IPS DF 4.7 (cell line): ENCODE measurements around the gene SAMD14.

Experiments
- DNase-seq: peaks from one replicate; pipeline ENCODE4 v3.0.0-alpha.2; 2013; ENCODE audit warnings: low spot score; ENCODE audit errors: extremely low read depth

The SAMD14 gene

GRCh38 chr17:50165466-50165865 is 35.5 kb upstream of the SAMD14 start:
- DNase-seq, result no peak

DNA sequence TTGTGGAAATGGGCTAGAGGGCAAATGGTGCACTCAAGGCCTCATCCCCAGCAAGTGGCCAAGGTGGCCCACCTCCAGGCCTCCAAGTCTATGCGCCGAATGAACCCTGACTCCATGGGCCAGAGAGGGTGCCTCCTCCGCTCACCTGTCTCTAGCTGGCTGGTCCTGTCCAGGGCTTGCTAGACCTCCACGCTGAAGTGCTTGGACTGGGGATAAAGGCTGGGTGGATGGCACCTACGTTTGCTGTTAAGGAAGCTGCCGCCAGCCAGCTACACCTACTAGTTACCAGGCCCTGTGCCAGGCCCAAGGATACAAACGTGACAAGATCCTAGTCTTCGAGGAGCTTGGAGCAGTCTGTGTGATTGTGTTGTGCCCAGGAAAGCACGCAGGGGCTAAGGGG is 35.1 kb upstream of the SAMD14 start:
- DNase-seq, result no peak

DNA sequence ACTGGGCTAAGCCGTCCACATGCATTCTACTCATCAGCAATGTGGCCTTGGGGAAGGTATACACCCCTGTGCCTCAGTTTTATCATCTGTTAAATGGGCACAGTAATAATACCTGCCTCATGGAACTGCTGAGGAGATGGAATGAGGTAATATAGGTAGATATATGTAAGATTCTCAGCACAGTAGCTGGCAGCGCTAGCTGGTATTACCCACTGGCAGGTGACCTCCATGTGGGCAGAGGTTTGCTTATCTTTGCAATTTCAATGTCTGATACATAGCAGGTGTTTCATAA is 34.7 kb upstream of the SAMD14 start:
- DNase-seq, result no peak

GRCh38 chr17:50163843-50164696 is 34.1 kb upstream of the SAMD14 start:
- no peak for DNase-seq

- no peak for DNase-seq
Observed at GRCh38 chr17:50162466-50163254, 32.7 kb upstream of the SAMD14 start.

GRCh38 chr17:50161911-50162288 is 31.9 kb upstream of the SAMD14 start:
- no peak for DNase-seq

- DNase-seq, result no peak
Observed at GRCh38 chr17:50161023-50161910, 31.3 kb upstream of the SAMD14 start.

- DNase-seq, result no peak
Observed at GRCh38 chr17:50157891-50158290, 27.9 kb upstream of the SAMD14 start.

DNA sequence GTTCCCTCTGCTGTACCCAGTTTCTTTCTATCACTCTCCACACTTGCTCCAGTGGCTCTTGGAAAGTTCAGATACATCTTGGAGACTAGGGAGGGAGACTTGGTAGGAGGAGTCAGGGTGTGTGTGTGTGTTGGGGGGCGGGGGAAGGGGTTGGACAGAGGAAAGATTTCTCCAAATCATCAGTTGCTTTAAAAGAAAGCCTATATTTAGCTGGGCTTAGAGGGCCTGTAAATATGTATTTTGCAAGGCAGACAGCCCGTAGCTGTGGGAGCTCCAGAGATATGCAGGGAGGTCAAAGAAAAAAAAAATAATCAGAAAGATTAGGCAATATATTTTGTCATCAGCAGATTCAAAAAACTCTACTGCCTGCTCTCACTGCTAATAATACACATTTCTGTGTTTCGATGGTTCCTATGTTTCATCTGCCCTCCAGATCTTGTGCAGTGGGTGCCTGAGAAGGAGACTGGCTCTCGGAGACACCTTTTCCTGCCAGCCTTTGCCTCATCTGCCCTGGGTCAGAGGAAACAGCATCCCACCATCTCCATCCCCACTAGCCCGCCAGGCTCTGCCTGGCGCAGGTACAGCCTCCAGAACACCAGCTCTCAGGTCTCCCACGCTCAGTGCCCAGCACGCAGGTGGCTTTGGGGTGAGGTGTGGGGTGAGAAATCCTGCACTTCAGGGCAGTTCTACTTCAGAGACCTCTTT is 25.3 kb upstream of the SAMD14 start:
- no peak for DNase-seq

GRCh38 chr17:50154604-50155003 is 24.6 kb upstream of the SAMD14 start:
- DNase-seq, result no peak

DNA sequence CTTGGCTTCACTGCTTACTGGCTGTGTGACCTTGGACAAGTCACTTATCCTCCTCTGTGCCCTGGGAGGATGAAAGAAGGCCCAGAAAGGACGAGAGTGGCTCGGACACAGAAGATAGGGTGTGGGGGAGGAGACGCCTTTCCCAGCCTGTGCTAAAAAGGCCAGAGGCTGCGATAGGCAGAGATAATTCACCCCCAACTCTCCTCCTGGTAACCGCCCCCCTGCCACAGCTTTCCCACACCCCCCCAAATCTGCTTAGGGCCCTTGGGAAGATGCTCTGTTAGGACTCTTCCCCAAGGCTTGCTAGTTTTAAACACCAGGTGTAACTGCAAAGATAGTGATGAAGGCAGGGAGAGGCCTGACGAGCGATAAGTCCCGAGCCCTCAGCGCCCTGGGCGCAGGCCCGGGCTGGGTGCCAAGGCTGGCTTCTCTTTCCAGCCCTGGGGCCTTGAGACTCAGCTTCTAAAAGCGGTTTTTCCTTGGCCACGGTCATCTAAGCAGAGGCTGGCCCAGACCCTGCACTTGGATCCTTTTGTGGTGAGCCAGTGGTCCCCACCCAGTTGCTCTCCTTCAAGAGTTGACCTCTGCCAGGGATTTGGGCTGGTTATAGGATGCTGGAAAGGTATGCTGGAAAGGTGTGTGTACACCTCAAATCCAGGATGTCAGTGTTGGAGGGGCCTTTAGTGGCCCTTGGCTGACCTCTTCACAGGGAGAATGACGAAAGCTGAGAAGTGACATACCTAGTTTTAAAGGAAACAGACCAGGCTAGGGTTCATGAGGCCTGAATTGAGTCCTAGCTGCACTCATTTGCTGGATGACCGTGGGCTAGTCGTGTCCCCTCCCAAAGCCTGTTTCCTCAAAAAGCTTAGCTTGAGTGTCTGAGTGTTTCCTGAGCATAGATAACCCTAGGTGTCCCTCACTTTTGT is 24.0 kb upstream of the SAMD14 start:
- DNase-seq, result no peak

GRCh38 chr17:50152736-50153135 is 22.8 kb upstream of the SAMD14 start:
- DNase-seq, result no peak

DNA sequence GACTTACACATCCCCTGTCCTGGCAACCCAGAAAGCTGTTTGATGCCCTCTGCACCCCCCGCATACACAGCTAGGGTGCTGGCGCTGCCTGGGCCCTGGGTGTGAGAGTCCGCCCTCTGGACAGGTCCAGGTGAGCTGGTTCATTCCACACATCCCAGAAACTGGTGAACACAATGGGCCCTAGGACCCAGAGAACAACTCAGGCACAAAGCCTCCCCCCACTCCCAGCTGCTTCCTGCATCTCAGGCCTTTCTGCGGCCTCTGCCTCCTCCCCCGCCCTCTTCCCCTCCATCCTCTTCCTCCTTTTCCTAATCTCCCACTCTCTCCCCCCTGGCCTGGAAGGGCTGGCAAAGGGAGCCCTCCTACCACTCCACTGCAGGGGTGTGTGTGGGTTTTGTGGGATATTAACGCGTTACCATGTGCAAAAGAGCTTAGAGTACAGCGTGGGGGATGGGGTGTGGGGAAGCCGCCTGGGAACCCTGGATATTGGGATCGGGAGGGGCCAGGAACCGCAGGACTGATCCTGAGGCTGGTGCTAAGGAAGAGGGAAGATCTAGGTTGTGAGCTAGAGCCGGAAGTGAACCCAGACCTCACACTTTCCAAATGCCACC is 22.1 kb upstream of the SAMD14 start:
- no peak for DNase-seq

DNA sequence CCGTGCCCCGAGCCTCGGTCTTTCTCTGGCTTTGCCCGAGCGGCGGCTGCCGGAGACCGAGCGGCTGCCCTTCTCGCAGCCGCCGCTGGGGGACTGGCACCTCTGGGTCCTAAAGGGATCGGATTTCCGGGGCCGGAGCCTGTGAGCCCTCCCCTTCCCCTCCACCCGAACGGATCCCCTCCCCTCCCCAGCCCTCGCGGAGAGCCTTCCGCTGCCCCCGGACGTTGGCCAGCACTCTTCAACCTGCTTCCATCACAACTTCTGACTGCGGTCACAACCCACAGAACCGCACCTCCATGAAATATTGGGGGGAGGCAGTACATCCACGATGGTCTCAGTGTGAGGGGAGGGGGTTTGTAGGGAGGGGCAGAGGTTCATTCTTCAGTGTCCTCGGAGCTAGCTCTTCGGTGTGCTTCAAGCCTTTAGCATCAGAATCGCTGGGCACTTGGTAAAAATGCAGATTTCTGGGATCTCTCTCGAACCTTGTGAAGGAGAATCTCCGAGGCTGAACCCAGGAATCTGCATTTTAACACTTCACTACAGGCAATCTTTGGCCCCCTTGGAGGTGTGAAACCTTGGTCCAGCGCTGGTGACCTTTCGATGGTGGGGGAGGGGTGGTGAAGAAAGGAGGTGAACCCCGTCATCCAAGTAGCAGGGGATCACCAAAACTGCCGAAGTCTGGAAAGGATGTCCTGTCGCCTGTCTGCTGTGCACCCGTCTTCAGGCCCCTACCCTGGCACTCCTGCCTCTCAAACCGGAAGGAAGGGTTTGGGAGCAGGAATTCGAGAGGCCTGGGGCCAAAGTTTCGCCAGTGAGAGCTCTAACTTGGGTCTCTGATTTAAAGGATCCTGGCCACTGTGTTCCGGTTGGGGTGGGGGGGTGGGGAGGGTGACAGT is 21.3 kb upstream of the SAMD14 start:
- no peak for DNase-seq

DNA sequence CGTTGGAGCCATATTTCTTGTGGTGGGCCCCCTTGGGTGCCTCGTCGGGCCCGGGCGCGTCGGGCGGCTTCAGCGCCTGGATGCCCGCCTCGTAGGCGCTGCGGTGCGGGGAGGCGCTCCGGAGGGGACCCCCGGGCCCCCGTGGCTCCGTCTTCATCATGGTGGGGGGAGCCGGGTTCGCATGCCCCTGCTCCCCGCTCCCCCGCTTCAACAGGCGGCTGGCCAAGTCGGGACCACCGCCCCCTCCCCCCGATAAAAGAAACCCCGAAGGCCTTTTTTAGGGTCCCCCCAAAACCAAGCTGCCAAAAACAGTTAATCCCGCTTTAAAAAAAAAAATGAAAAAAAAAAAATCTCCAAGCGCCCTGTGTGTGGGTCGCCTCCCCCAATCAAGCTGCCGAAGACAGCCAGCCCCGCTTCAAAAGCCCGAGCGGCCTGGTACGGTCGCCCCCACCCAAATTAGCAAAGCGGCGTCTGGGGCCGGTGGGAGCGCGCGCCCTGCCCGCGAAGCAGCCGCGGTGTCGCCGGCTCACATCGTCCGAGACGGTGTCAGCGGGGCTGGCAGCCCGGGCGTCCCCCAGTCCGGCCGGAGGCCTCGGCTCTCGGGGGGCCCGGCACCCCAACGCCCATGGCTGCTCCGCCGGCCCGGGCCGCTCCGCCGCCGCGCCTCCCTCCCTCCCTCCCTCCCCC is 20.5 kb upstream of the SAMD14 start, which contains the start of gene PPP1R9B:
TSS of gene PPP1R9B (minus strand) at position 324 of the 687 bp plus-strand sequence. CDS start at position 160, 164 bp downstream.
- DNase-seq, result no peak

- no peak for DNase-seq
Observed at GRCh38 chr17:50149417-50150353, 19.7 kb upstream of the SAMD14 start.

DNA sequence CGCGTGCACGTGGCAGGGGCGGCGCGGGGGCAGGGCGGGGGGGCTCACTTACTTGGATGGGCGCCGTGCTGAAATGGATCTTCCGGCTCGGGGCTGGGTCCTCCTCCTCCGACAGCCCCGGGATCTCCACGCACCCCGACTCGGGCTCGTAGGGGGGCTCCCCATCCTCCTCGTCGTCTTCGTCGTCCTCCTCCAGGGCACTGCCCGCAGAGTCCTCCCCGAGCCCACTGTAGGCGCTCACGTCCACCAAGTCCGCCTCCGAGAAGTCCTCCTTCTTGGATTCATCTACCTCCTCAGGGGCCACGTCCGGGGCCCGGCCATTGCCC is 19.1 kb upstream of the SAMD14 start:
- DNase-seq, result no peak
